ENCODE data around the gene FAM3C.

Gene FAM3C

GRCh38 chr7:121301446-121302213 lies 94.5 kb downstream of the FAM3C start:
- no peak for TF ChIP-seq CTCF (IDR thresholded peaks at IDR 0.05; ENCODE audit: low read depth, low read length)
- no peak for DNase-seq
- Histone ChIP-seq H3K4me1 (no peaks in the 10 kb centered on the region), H3K9me3 (no peaks in the 10 kb centered on the region), H3K36me3 (no peaks in the 10 kb centered on the region), H3K27me3 (peaks cover 9% of the 10 kb centered on the region), H3K4me3 (ENCODE audit: low read depth, low read length) (no peak overlapping the region)

GRCh38 chr7:121300685-121301420 lies 95.3 kb downstream of the FAM3C start:
- no peak overlapping the region for H3K4me3 ChIP-seq (ENCODE audit: low read depth, low read length)
- no peaks in the 10 kb centered on the region for H3K4me1 ChIP-seq
- no peak for TF ChIP-seq CTCF (IDR thresholded peaks at IDR 0.05; ENCODE audit: low read depth, low read length)
- no peaks in the 10 kb centered on the region for H3K9me3 ChIP-seq
- DNase-seq = no peak
- H3K36me3 ChIP-seq = no peaks in the 10 kb centered on the region
- peaks cover 1% of the 10 kb centered on the region for H3K27me3 ChIP-seq

All from BE2C (cell line).